NCI-H82 treated with DMSO at 0.1 percent for 48 hours (cell line): ENCODE data around the gene GZF1.

Experiments
- DNase-seq: peaks from one replicate; lab custom pipeline; 2025; ENCODE audit not compliant: unreplicated experiment; lab: John Stamatoyannopoulos, UW

GZF1 gene

GRCh38 chr20:23404196-23404595 lies 42.2 kb downstream of the GZF1 start:
- no peak for DNase-seq

- no peak for DNase-seq
These were observed 44.9 kb downstream of the GZF1 start for GRCh38 chr20:23406880-23407279.

- no peak for DNase-seq
These were observed 45.9 kb downstream of the GZF1 start for GRCh38 chr20:23407781-23408464.

- no peak for DNase-seq
These were observed 47.0 kb downstream of the GZF1 start for GRCh38 chr20:23408957-23409356.

- DNase-seq, result no peak
These were observed 47.8 kb downstream of the GZF1 start for GRCh38 chr20:23409800-23410199.

- DNase-seq, result no peak
These were observed 49.1 kb downstream of the GZF1 start for GRCh38 chr20:23410916-23411695.

GRCh38 chr20:23412026-23412425 lies 50.0 kb downstream of the GZF1 start:
- DNase-seq, result no peak

GRCh38 chr20:23413862-23414422 lies 52.0 kb downstream of the GZF1 start:
- DNase-seq, result no peak

- no peak for DNase-seq
These were observed 52.7 kb downstream of the GZF1 start for GRCh38 chr20:23414526-23415188.

- DNase-seq, result no peak
These were observed 53.6 kb downstream of the GZF1 start for GRCh38 chr20:23415555-23415954.

- no peak for DNase-seq
These were observed 54.1 kb downstream of the GZF1 start for GRCh38 chr20:23415959-23416583.

GRCh38 chr20:23417861-23418260 lies 55.9 kb downstream of the GZF1 start:
- DNase-seq, result peak; percentile 43

GRCh38 chr20:23419657-23419994 lies 57.6 kb downstream of the GZF1 start:
- DNase-seq, result no peak

GRCh38 chr20:23419995-23420901 lies 58.3 kb downstream of the GZF1 start:
- peak; percentile 11 for DNase-seq

GRCh38 chr20:23420943-23421931 lies 59.3 kb downstream of the GZF1 start, which contains the start of gene NAPB:
Gene NAPB, minus strand, starts transcription at chr20:23421488. Its CDS starts 86 bp downstream, at chr20:23421402.
- DNase-seq, result peak; percentile 81
